T-helper 2 cell treated with Interferon-gamma antibody and Interleukin-4, amounts not matched to agents 5 μg/mL and 100 μg/mL, for 36 hours (primary cell): ENCODE measurements around the gene F12.
"Not testable (repeated sequence)": the region's sequence is repeated elsewhere in the genome, so short reads cannot be mapped to it uniquely, and the experiment has no call there.

Experiments
- DNase-seq: peaks from one replicate; pipeline ENCODE4 v3.0.0; 2021; ENCODE audit warnings: low spot score
- H3K27ac Mint-ChIP-seq: one replicate; pipeline ENCODE4 v1.8.0; 2021; ENCODE audit warnings: mild to moderate bottlenecking, mixed read lengths
- H3K27me3 Mint-ChIP-seq: one replicate; pipeline ENCODE4 v1.8.0; 2021; ENCODE audit warnings: low read depth, mixed read lengths
- H3K36me3 Mint-ChIP-seq: one replicate; pipeline ENCODE4 v1.8.0; 2021; ENCODE audit warnings: low read depth, mixed read lengths
- H3K4me1 Mint-ChIP-seq: one replicate; pipeline ENCODE4 v1.8.0; 2021; ENCODE audit warnings: low read depth, mixed read lengths
- H3K4me3 Mint-ChIP-seq: one replicate; pipeline ENCODE4 v1.8.0; 2022; ENCODE audit warnings: mild to moderate bottlenecking, moderate library complexity, mixed read lengths
- H3K9me3 Mint-ChIP-seq: one replicate; pipeline ENCODE4 v1.8.0; 2021; ENCODE audit warnings: mixed read lengths

The F12 gene

DNA sequence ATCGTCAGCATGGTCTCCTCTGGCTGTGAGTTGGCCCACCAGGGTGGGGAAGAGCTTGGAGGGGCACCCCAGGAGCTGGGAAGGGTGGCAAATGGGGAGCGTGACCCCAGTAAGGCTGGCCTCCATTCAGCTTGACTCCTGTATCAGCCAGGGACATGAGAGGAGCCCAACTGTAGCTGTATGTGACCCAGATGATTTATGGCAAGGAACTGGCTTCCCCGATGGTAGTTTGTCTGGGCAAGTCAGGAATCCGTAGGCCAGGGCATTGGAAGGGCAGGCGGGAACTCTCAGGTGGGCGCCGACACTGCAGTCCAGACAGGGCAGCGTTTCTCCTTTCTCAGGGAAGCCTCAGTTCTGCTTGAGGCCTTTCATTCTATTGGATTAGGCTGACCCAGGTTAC, 22.8 kb downstream of the F12 start:
- peaks cover 31% of the 10 kb centered on the region for H3K4me1 Mint-ChIP-seq

DNA sequence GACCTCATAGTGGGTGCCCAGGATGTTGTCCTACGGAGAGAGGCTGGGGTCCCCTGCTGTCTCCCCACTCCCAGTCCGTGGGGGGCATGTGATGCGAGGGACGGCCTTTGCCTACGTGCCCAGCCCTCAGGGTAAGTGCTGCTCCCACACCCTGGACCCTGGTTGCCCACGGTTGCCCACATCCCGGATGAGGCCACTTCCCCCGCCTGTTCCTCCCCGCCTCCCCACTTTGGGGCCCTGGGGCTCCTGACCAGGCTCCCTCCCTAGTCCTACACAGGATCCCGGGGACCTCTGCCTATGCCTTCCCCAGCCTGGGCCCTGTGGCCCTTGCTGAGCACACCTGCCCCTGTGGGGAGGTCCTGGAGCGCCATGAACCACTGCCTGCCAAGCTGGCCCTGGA, 23.6 kb downstream of the F12 start:
- no peaks in the 10 kb centered on the region for H3K9me3 Mint-ChIP-seq
- H3K27ac Mint-ChIP-seq: no peak overlapping the region
- H3K4me3 Mint-ChIP-seq: no peak overlapping the region
- no peaks in the 10 kb centered on the region for H3K36me3 Mint-ChIP-seq
- DNase-seq: no peak
- peaks cover 7% of the 10 kb centered on the region for H3K27me3 Mint-ChIP-seq
- peaks cover 26% of the 10 kb centered on the region for H3K4me1 Mint-ChIP-seq

More for the DNA sequence above, 22.8 kb downstream of the F12 start:
- Mint-ChIP-seq H3K27ac (no peak overlapping the region), H3K36me3 (no peaks in the 10 kb centered on the region), H3K4me3 (no peak overlapping the region), H3K9me3 (no peaks in the 10 kb centered on the region), H3K27me3 (peaks cover 7% of the 10 kb centered on the region)
- no peak for DNase-seq

DNA sequence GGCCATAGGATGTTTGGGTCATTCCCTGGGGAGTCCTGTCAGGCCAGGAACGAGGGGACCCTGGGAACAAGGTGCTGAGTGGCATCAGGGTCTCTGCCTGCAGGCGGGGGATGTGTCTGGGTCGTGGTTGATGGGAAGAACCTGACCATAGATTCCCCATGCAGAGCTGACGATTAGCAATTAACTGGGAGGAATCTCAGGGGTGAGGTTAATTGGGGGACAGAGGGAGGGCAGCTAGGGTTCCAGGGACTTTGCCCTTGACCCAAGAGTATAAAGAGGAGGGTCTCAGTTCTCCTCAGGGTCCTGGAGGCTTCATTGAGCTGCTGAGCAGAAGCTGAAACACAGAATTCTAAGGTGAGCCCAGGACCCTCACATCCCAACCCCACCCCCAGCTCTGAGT, 25.2 kb downstream of the F12 start, which contains the start of gene SLC34A1:
Gene SLC34A1 (plus strand): TSS at position 301 of the 400 bp plus-strand sequence. CDS start 1,308 bp downstream, outside the sequence.
- no peak within 1 kb of the TSS for H3K4me3 Mint-ChIP-seq
- no peaks in the 10 kb centered on the region for H3K9me3 Mint-ChIP-seq
- H3K36me3 Mint-ChIP-seq: no peaks in the 10 kb centered on the region
- DNase-seq: no peak
- H3K27me3 Mint-ChIP-seq: peaks cover 7% of the 10 kb centered on the region
- peaks cover 18% of the 10 kb centered on the region for H3K4me1 Mint-ChIP-seq
- peak within 1 kb of the TSS; percentile 2 for H3K27ac Mint-ChIP-seq

DNA sequence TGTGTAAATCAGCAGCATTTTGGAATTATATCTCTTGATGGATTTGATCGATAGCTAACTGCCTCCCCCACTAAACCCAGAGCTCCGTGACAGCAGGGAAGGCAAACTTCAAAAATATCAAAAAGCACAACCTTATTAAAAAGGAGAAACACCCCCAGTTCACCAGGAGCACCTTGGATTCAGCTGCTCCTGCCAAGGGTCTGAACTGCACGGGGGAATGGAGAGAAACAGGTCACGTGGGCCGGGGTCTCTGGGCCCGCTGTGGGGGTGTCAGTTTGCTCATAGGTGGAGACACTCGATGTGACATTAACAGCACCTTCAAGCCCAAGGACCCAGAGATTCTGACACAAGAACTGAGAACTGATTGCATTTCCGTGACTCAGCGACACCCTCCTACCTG, 26.2 kb downstream of the F12 start:
- Mint-ChIP-seq H3K4me1 (peaks cover 11% of the 10 kb centered on the region), H3K9me3 (no peaks in the 10 kb centered on the region), H3K4me3 (no peak overlapping the region), H3K36me3 (no peaks in the 10 kb centered on the region), H3K27ac (peak overlapping the region; percentile 2), H3K27me3 (peaks cover 7% of the 10 kb centered on the region)
- no peak for DNase-seq

DNA sequence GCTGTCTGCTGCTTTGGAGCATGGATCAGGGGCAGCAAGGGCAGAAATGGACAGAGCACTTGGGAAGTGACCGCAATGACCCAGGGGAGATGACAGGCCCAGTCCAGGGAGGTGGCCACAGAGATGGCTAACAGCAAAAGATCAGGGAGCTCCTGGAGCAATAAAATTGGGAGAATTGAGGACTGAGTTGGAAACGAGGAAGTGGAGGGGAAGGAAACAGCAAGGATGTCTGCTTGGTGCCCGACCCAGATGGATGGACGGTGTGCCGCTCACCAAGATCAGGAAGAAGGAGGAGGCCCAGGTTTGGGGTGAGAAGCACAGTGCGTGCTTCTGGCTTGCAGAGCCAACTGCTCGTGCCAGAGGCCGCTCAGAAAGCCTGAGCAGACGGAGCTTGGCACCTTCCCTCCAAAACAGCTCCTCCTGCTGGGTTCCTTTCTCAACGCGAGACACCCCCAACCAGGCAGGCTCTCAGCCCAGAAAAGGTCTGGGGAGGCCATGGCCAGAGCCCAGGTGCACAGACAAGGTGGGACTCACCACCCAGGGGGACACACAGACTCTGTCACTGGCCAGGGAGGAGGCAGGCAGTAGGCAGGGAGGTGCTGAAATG, 26.8 kb downstream of the F12 start:
- H3K27ac Mint-ChIP-seq: peak overlapping the region; percentile 2
- H3K4me3 Mint-ChIP-seq: no peak overlapping the region
- peaks cover 7% of the 10 kb centered on the region for H3K27me3 Mint-ChIP-seq
- H3K36me3 Mint-ChIP-seq: no peaks in the 10 kb centered on the region
- peaks cover 11% of the 10 kb centered on the region for H3K4me1 Mint-ChIP-seq
- no peaks in the 10 kb centered on the region for H3K9me3 Mint-ChIP-seq
- no peak for DNase-seq

DNA sequence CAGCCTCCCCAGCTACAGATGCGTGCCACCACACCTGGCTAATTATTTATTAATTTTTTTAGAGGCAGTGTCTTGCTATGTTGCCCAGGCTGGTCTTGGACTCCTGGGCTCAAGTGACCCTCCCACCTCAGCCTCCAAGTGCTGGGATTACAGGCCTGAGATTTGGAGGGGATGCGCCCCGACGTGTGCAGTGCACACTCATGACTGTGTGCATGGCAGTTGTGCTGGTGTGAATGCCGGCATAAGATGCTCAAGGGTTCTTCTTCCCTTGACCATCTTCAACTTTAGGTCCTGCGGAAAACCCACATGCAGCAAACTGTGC, 28.6 kb downstream of the F12 start:
- Mint-ChIP-seq H3K36me3 (no peaks in the 10 kb centered on the region), H3K27ac (no peak overlapping the region), H3K27me3 (peaks cover 7% of the 10 kb centered on the region), H3K4me1 (peaks cover 11% of the 10 kb centered on the region), H3K9me3 (no peaks in the 10 kb centered on the region), H3K4me3 (no peak overlapping the region)
- no peak for DNase-seq

DNA sequence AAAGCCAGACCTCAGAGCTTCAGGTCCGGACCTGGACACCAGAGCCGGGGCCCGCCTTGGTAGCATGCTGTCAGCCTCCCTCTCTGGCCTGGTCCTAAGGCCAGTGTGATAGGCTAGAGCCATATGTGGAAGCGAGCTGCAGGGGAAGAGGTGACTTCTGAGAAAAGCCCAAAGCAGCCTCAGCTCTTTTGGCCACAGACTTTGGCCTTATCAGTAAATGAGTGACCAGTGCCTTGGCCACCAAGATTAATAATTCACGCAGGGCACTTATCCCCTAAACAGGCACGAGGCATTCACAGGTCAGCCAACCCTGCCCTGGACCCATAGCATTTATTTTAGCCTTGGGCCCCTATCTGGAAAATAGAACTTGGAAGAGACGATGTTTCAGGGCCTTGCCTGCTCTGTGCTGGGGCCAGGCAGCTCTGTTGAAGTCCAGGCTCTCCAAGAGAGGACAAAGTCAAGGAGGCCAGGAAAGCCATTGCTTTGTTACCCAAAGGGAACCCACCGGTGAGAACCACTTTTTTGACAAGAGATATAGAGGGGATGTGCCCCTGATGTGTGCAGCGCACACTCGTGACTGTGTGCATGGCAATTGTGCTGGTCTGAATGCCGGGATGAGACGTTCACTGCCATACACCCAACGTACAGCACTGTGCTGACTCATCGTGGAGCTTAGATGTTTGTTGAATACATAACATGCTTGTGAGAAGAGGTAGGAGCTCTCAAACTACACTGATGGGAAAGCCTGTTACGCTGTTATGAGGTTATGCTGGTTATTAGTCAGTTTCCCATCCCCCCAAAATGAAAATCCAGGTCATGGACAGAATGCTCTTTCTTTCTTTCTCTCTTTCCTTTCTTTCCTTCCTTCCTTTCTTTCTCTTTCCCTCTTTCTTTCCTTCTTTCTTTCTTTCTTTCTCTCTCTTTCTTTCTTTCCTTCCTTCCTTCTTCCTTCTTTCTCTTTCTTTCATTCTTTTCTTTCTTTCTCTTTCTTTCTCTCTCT, 30.2 kb downstream of the F12 start:
- Mint-ChIP-seq H3K36me3 (peaks cover 6% of the 10 kb centered on the region), H3K4me3 (no peak overlapping the region), H3K9me3 (no peaks in the 10 kb centered on the region), H3K4me1 (peaks cover 11% of the 10 kb centered on the region), H3K27me3 (peaks cover 7% of the 10 kb centered on the region), H3K27ac (peak overlapping the region; percentile 29)
- DNase-seq: no peak

DNA sequence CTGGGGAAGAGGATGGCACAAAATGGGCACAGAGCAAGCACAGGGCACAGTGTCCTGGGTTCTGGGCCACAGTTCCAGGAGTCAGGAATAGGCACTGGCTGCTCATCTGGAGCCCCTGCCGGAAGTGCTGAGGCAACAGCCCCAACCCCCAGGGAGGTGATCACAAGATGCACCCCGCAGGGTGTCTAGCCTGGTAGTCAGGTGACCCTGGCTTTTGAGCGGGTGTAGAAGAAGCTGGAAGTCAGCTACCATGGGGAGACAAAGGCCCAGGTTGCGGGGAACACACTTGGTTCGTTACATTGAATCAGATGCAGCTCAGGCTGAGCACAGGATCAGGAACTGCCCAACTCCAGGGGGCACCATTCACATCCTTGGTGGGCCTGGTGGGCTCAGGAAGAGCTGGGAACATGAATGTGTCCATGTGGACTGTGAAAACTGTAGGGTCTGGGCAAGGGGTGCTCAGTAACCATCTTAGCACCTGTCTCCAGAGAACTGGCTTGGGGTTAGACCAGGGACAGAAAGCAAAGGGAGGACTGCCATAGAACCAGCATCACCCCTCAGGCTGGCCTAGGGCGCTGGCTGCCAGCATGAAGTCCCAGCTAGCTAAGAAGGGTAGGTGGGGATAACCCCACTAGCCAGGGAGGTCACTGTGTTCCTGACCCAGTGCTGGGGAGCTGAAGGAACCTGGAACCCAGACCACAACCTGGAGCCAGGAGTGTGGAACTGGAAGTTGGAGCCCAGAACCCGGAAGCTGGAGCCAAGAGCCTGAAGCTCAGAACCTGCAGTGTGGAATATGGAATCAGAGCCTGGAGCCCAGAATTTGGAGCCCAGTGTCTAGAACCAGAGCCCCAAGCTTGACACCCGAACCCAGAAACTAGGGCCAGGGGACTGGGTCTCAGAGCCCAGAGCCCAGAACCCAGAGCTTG, 31.2 kb downstream of the F12 start:
- H3K4me1 Mint-ChIP-seq: peaks cover 16% of the 10 kb centered on the region
- H3K27ac Mint-ChIP-seq: no peak overlapping the region
- no peak overlapping the region for H3K4me3 Mint-ChIP-seq
- no peak for DNase-seq
- H3K9me3 Mint-ChIP-seq: no peaks in the 10 kb centered on the region
- peaks cover 3% of the 10 kb centered on the region for H3K27me3 Mint-ChIP-seq
- peaks cover 11% of the 10 kb centered on the region for H3K36me3 Mint-ChIP-seq

DNA sequence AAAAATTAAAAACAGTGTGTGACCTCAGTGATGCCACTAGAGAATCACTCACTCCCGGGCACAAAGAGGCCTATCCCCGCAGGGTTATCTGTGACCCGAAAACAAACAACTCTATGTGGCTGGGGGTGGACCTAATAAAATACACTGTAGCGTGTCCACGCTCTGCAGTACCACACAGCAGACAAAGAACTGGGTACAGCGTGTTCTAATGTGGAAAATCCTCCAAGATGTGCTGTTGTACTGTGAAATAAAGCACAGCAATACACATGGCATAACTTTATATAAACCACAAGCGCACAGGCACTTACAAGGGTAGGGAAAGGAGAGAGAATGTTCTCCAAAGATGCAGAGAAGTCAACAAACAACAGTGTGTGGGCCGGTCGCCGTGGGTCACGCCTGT, 33.3 kb downstream of the F12 start:
- Mint-ChIP-seq H3K27me3 (no peaks in the 10 kb centered on the region), H3K4me3 (no peak overlapping the region)

DNA sequence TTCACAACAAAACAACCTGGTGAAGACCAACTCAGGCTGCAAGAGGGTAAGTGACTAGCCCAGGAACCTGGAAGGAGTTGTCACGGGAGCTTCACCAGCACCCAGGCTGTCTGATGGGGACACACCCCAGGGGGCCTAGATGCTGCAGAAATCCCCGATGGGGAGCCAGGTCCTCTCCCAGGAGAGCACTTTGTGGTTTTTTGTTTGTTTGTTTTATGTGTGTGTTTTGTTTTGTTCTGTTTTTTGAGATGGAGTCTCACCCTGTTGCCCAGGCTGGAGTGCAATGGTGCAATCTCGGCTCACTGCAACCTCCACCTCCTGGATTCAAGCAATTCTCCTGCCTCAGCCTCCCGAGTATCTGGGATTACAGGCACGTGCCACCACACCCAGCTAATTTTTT, 33.8 kb downstream of the F12 start:
- not testable (repeated sequence) for DNase-seq, H3K27me3 Mint-ChIP-seq, H3K27ac Mint-ChIP-seq, H3K9me3 Mint-ChIP-seq, H3K4me3 Mint-ChIP-seq
- H3K36me3 Mint-ChIP-seq: peaks cover 29% of the 10 kb centered on the region
- H3K4me1 Mint-ChIP-seq: peaks cover 34% of the 10 kb centered on the region

More for the DNA sequence above, 33.3 kb downstream of the F12 start:
- no peaks in the 10 kb centered on the region for H3K9me3 Mint-ChIP-seq
- peaks cover 34% of the 10 kb centered on the region for H3K4me1 Mint-ChIP-seq
- no peak overlapping the region for H3K27ac Mint-ChIP-seq
- H3K36me3 Mint-ChIP-seq: peaks cover 29% of the 10 kb centered on the region
- DNase-seq: no peak

DNA sequence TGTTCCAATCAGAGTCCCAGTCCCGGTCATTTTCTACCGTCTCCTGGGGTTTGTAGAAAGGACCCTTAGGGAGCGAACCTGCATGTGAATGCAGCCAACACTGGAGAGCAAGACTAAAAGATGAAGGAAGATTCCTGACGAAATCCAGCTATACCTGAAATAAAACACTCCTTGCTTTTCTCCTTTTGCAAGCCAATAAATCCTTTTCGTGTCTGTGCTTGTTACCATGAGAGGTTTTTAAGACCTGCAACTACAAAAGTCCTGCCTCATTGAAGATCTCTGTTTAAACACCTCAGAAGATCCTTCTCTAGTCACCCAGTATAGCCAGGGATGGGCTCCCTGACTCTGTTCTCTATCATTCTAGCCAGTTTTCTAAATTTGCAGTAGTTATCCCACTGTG, 35.2 kb downstream of the F12 start:
- Mint-ChIP-seq H3K4me3 (peak overlapping the region; percentile 32), H3K4me1 (peaks cover 32% of the 10 kb centered on the region), H3K27ac (peak overlapping the region; percentile 49), H3K27me3 (no peaks in the 10 kb centered on the region), H3K36me3 (peaks cover 38% of the 10 kb centered on the region), H3K9me3 (no peaks in the 10 kb centered on the region)
- DNase-seq: no peak

DNA sequence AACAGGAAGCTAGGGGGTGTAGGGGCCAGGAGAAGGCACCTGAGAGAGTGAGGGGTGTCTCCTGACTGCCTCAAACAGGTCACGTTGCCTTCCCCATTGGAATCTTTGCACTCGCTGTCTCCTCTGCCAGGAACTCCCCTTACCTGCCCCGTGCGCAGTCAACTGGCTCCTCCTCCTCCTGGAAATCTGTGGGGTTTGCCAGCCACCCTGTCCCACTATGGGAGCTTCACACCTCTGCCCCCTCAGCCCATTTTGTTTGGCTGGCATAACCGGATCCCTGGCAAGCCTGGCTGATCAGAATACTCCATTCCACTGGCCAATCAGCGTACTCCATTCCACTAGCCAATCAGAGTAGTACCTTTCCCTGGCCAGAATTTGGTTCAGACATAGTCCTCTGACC, 35.6 kb downstream of the F12 start:
- Mint-ChIP-seq H3K27me3 (no peaks in the 10 kb centered on the region), H3K4me1 (peaks cover 32% of the 10 kb centered on the region), H3K36me3 (peaks cover 42% of the 10 kb centered on the region), H3K4me3 (peak overlapping the region; percentile 32), H3K27ac (peak overlapping the region; percentile 49), H3K9me3 (no peaks in the 10 kb centered on the region)
- no peak for DNase-seq

DNA sequence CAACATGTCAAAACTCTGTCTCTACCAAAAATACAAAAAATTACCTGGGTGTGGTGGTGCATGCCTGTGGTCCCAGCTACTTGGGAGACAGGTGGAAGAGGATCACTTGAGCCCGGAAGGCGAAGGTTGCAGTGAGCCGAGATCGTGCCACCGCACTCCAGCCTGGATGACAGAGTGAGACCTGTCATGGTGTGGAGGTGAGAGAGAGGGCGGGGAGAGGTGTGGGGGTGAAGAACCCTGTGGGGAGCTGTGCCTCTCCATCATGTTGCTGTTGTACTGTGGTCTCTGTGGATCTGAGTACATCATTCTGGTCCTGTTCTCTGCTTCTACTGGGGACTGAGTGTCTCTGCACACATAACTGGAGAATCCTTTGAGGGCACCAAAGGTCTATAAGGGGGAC, 36.5 kb downstream of the F12 start:
- Mint-ChIP-seq H3K27ac (peak overlapping the region; percentile 90), H3K9me3 (no peaks in the 10 kb centered on the region), H3K4me1 (peaks cover 37% of the 10 kb centered on the region), H3K4me3 (peak overlapping the region; percentile 75), H3K36me3 (peaks cover 51% of the 10 kb centered on the region), H3K27me3 (no peaks in the 10 kb centered on the region)
- no peak for DNase-seq
